PC-3 (cell line): ENCODE measurements around the gene SDS. TPM values are rescaled to one million over a fixed set of nuclear protein-coding genes. Genes with fewer than 3 reads are reported as not detected.

Experiments
- ATAC-seq: fragments of 200-7000 bp; cut with Tn5 transposase; 2 replicates; pipeline ENCODE4 v1.9.1; 2020; ENCODE audit warnings: mild to moderate bottlenecking, moderate library complexity
- BruUV-seq: library from RNA; stranded (reverse); fragments of 400-500 nt; replicated peaks from 2 replicates; lab custom pipeline; 2021; lab: Mats Ljungman, UMichigan
- CTCF ChIA-PET: fragments of 300-600 bp; sonication (Branson Sonifier 250); formaldehyde crosslinking; loops from one replicate; lab custom pipeline; 2022; ENCODE audit warnings: antibody characterized with exemption; lab: Charles Lee
- POLR2A ChIA-PET: fragments of 300-600 bp; sonication (Branson Sonifier 250); formaldehyde crosslinking; loops from one replicate; lab custom pipeline; 2022; ENCODE audit warnings: antibody characterized with exemption; ENCODE audit not compliant: unreplicated experiment; lab: Charles Lee
- DNase-seq: peaks from one replicate; pipeline ENCODE4 v3.0.0-alpha.2; 2015
- H2AFZ ChIP-seq: fragments of 300-600 bp; sonication (generic); 2 replicates; pipeline ENCODE4 v1.6.0; 2016; ENCODE audit warnings: antibody characterized with exemption, low read length
- H3F3A ChIP-seq: fragments of 300-600 bp; sonication (generic); one replicate; pipeline ENCODE4 v1.6.0; 2017; ENCODE audit warnings: antibody characterized with exemption, low read length, control low read depth, mild to moderate bottlenecking; ENCODE audit not compliant: unreplicated experiment
- H3K27ac ChIP-seq: fragments of 300-600 bp; sonication (generic); 2 replicates; pipeline ENCODE4 v1.5.1; 2016; ENCODE audit warnings: mild to moderate bottlenecking, low read length
- H3K27me3 ChIP-seq: fragments of 300-600 bp; sonication (generic); 2 replicates; pipeline ENCODE4 v1.6.1; 2016; ENCODE audit warnings: low read length, mixed read lengths
- H3K36me3 ChIP-seq: fragments of 300-600 bp; sonication (generic); 2 replicates; pipeline ENCODE4 v1.6.1; 2016; ENCODE audit warnings: low read depth, mixed run types, low read length, mixed read lengths
- H3K4me1 ChIP-seq: fragments of 300-600 bp; sonication (generic); 2 replicates; pipeline ENCODE4 v1.5.1; 2016; ENCODE audit warnings: low read length; ENCODE audit not compliant: insufficient read depth
- H3K4me2 ChIP-seq: fragments of 300-600 bp; sonication (generic); 2 replicates; pipeline ENCODE4 v1.6.0; 2016; ENCODE audit warnings: low read length
- H3K4me3 ChIP-seq: fragments of 300-600 bp; sonication (generic); 2 replicates; pipeline ENCODE4 v1.5.1; 2016; ENCODE audit warnings: mild to moderate bottlenecking, low read length, mixed read lengths
- H3K79me2 ChIP-seq: fragments of 300-600 bp; sonication (generic); 2 replicates; pipeline ENCODE4 v1.6.1; 2017; ENCODE audit warnings: low read length, mixed read lengths
- H3K9ac ChIP-seq: fragments of 300-600 bp; sonication (generic); 2 replicates; pipeline ENCODE4 v1.6.0; 2016; ENCODE audit warnings: mild to moderate bottlenecking, low read length
- H3K9me2 ChIP-seq: fragments of 300-600 bp; sonication (generic); replicated peaks from 2 replicates; pipeline ENCODE4 v1.6.1; 2016; ENCODE audit warnings: mixed run types, low read length, mixed read lengths
- H3K9me3 ChIP-seq: fragments of 300-600 bp; sonication (generic); 2 replicates; pipeline ENCODE4 v1.6.1; 2016; ENCODE audit warnings: low read length, mixed read lengths
- H4K20me1 ChIP-seq: fragments of 300-600 bp; sonication (generic); 2 replicates; pipeline ENCODE4 v1.6.1; 2016; ENCODE audit warnings: low read length, mixed read lengths
- CTCF ChIP-seq: fragments of 300-600 bp; sonication (generic); conservative IDR thresholded peaks from 2 replicates; pipeline ENCODE4 v1.5.1; 2017; ENCODE audit warnings: antibody characterized with exemption, low read depth, mild to moderate bottlenecking, low read length
- EZH2 ChIP-seq: fragments of 300-600 bp; sonication (generic); IDR thresholded peaks from one replicate; pipeline ENCODE4 v1.6.1; 2017; ENCODE audit warnings: antibody characterized with exemption, mild to moderate bottlenecking, low read length; ENCODE audit not compliant: unreplicated experiment
- EZH2phosphoT487 ChIP-seq: fragments of 300-600 bp; sonication (generic); IDR thresholded peaks from 2 replicates; pipeline ENCODE4 v1.6.1; 2018; ENCODE audit warnings: mild to moderate bottlenecking, antibody characterized with exemption, low read length, borderline replicate concordance
- intact Hi-C: fragments of 100-400 bp; cut with micrococcal nuclease; formaldehyde crosslinking; loops from 2 replicates; pipeline ENCODE4 v1.9.0; 2023
- total RNA-seq: library from RNA; depleted of rRNA; stranded (reverse); fragments of >200 nt; gene quantifications from 2 replicates; pipeline ENCODE4 v1.2.3, GENCODE V29; 2014

The SDS gene
- total RNA-seq, 1 experiment from 2014 or later = not detected

- POLR2A ChIA-PET = no interaction called here
These were observed 37.9 kb downstream of the SDS start for GRCh38 chr12:113365639-113366395.

GRCh38 chr12:113364698-113365097 is 39.0 kb downstream of the SDS start:
- Histone ChIP-seq H4K20me1 (peaks cover 7% of the 10 kb centered on the region; the same call in 1 of the 2 replicates), H3K79me2 (peaks cover 13% of the 10 kb centered on the region), H2AFZ (no peak overlapping the region), H3K9me2 (no peaks in the 10 kb centered on the region), H3K27ac (no peak overlapping the region), H3K4me2 (no peak overlapping the region), H3K4me3 (no peak overlapping the region), H3K4me1 (peaks cover 6% of the 10 kb centered on the region), H3F3A (no peaks in the 10 kb centered on the region), H3K9me3 (no peaks in the 10 kb centered on the region), H3K36me3 (no peaks in the 10 kb centered on the region), H3K27me3 (no peaks in the 10 kb centered on the region), H3K9ac (no peak overlapping the region)
- ChIA-PET CTCF (interaction anchor here (0.6 kb wide), 1 partner anchor 15 kb away, joined by 3 read pairs; no protein-coding TSS in a partner anchor), POLR2A (no interaction called here)
- DNase-seq = no peak
- no peak for ATAC-seq
- intact Hi-C loops = no loop called here
- TF ChIP-seq EZH2 (no peak), CTCF (no peak), EZH2phosphoT487 (no peak)
- BruUV-seq = no TSS peak

More at GRCh38 chr12:113365639-113366395, 37.9 kb downstream of the SDS start:
- H3K4me2 ChIP-seq = no peak overlapping the region
- H2AFZ ChIP-seq = no peak overlapping the region
- ATAC-seq = no peak
- H3K9me2 ChIP-seq = no peaks in the 10 kb centered on the region
- no peaks in the 10 kb centered on the region for H3K9me3 ChIP-seq
- no peaks in the 10 kb centered on the region for H4K20me1 ChIP-seq
- intact Hi-C loops = no loop called here
- H3K9ac ChIP-seq = no peak overlapping the region
- no peaks in the 10 kb centered on the region for H3F3A ChIP-seq
- no peaks in the 10 kb centered on the region for H3K27me3 ChIP-seq
- no peak for TF ChIP-seq EZH2phosphoT487
- no peak for TF ChIP-seq CTCF
- no peak for TF ChIP-seq EZH2
- H3K79me2 ChIP-seq = peaks cover 2% of the 10 kb centered on the region; the same call in 1 of the 2 replicates
- CTCF ChIA-PET = no interaction called here
- H3K36me3 ChIP-seq = no peaks in the 10 kb centered on the region
- H3K27ac ChIP-seq = no peak overlapping the region
- H3K4me1 ChIP-seq = no peaks in the 10 kb centered on the region
- DNase-seq = no peak
- H3K4me3 ChIP-seq = no peak overlapping the region
- no TSS peak for BruUV-seq
